Keratinocyte (primary cell): ENCODE results near the gene CDC14B.

Experiments used
- CTCF ChIP-seq, 3 experiments: IDR thresholded peaks in 1 of 3; conservative IDR thresholded peaks in 1 of 3; optimal IDR thresholded peaks in 1 of 3; 2 replicates in 2 of 3; 3 replicates in 1 of 3; pipeline versions ENCODE3 to v1.5.1; 2011; ENCODE audit warnings: low read length in 3 of 3, mild to moderate bottlenecking in 3 of 3, moderate library complexity in 2 of 3, control low read depth in 1 of 3, inconsistent platforms in 1 of 3; ENCODE audit not compliant: insufficient read depth in 2 of 3; ENCODE audit errors: extremely low read depth in 1 of 3
- EZH2 ChIP-seq: IDR thresholded peaks from one replicate; pipeline ENCODE4 v1.6.1; 2012; ENCODE audit warnings: inconsistent platforms, mild to moderate bottlenecking, low read length, moderate library complexity

GRCh38 chr9:96638606-96639364 is 19.1 kb upstream of the CDC14B start:
- TF ChIP-seq CTCF (optimal IDR thresholded peaks at IDR 0.05 in 1 of 3, IDR thresholded peaks at IDR 0.05 in 1 of 3, conservative IDR thresholded peaks at IDR 0.05 in 1 of 3; ENCODE audit: extremely low read depth in 1 of 3, insufficient read depth in 2 of 3, low read length in 3 of 3) (no peak), EZH2 (no peak)
